ENCODE data around the gene NR3C1.

DNA sequence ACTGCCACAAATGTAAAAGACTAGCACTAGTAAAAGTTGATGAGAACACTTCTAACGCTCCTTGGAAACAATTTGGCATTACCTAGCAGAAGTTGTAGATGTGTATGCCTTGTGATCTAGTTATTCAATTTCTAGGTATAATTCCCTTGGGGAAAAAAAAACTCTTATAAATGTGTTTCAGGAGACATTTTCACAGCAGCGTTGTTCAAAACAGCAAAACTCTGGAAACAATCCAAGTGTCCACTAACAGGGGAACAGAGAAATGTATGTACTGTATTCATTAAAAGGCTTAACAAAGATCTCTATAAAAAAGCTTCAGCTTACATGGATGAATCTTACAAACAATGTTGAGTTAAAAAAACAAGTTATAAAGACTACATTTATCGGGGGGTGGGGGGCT lies 30.4 kb downstream of the NR3C1 start:
- no peak for TF ChIP-seq SP1 (IDR thresholded peaks at IDR 0.05)
- TF ChIP-seq HDGF (IDR thresholded peaks at IDR 0.05; ENCODE audit: borderline replicate concordance) = no peak
- TF ChIP-seq L3MBTL2 (conservative IDR thresholded peaks at IDR 0.05) = no peak
- TF ChIP-seq ZNF384 (IDR thresholded peaks at IDR 0.05) = no peak
- no peak for TF ChIP-seq TARDBP (IDR thresholded peaks at IDR 0.05)
- TF ChIP-seq FOXK2 (IDR thresholded peaks at IDR 0.05) = no peak

Data from HEK293T (cell line).